Naive B cell (primary cell): ENCODE data around the gene TFG. TPM values are rescaled to one million over a fixed set of nuclear protein-coding genes. Genes with fewer than 3 reads are reported as not detected.

Source experiments
- ATAC-seq, 2 donors: fragments of 150-1000 bp; cut with Tn5 transposase; 2 replicates each; pipeline ENCODE4 v1.10.0; 2021; ENCODE audit warnings: low read depth in 2 of 2, mild to moderate bottlenecking in 2 of 2, moderate library complexity in 2 of 2
- DNase-seq: peaks from one replicate; pipeline ENCODE4 v3.0.0; 2022
- H3K27ac Mint-ChIP-seq, 6 donors: one replicate each; pipeline ENCODE4 v1.8.0; 2020 to 2022; ENCODE audit warnings: mild to moderate bottlenecking in 6 of 6, mixed read lengths in 6 of 6, moderate library complexity in 5 of 6, inconsistent platforms in 2 of 6
- H3K27me3 Mint-ChIP-seq, 3 donors: one replicate each; pipeline ENCODE4 v1.8.0; 2021 to 2022; ENCODE audit warnings: mixed read lengths in 3 of 3, mild to moderate bottlenecking in 1 of 3
- H3K36me3 Mint-ChIP-seq, 2 donors: one replicate each; pipeline ENCODE4 v1.8.0; 2020 to 2022; ENCODE audit warnings: mixed read lengths in 2 of 2, inconsistent platforms in 1 of 2, mild to moderate bottlenecking in 1 of 2
- H3K4me1 Mint-ChIP-seq, 3 donors: one replicate each; pipeline ENCODE4 v1.8.0; 2020 to 2022; ENCODE audit warnings: mixed read lengths in 3 of 3, inconsistent platforms in 1 of 3, mild to moderate bottlenecking in 1 of 3, moderate library complexity in 1 of 3
- H3K4me3 Mint-ChIP-seq, 8 donors: one replicate each; pipeline ENCODE4 v1.8.0; 2020 to 2022; ENCODE audit warnings: mild to moderate bottlenecking in 8 of 8, mixed read lengths in 8 of 8, moderate library complexity in 8 of 8, inconsistent platforms in 2 of 8
- H3K9me3 Mint-ChIP-seq, 7 donors: one replicate each; pipeline ENCODE4 v1.8.0; 2020 to 2022; ENCODE audit warnings: mixed read lengths in 7 of 7, mild to moderate bottlenecking in 5 of 7, inconsistent platforms in 2 of 7, moderate library complexity in 1 of 7
- polyA plus RNA-seq, 6 donors: library from polyadenylated mRNA; unstranded; fragments of 300-500 nt; fragmentation: Illumina TruSeq; gene quantifications; one replicate each; pipeline ENCODE4 v1.2.3, GENCODE V29; 2021; ENCODE audit warnings: low read depth in 6 of 6

TFG gene
- polyA plus RNA-seq, 6 donors from 2014 or later, result 37.8 to 51.4 (median 44.5) TPM

DNA sequence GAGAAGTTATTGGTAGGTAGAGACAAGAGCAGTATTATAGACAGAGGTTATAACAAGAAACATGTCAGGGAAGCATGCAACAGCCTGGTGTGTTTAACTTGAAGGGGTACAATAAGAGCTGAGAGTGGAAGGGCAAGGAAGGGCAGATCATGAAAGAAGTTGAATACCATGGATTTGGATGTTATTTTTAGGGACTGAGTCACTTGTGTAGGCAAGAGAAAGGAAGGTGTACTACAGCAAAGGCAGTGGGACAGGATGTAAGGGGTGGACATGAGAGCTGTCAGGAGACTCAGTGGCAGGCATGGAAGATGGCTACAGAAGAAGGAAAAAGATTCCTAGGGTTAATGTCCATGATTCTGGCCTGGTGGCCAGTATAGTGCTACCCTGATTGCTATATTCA lies 66.4 kb downstream of the TFG start:
- no peak overlapping the region for H3K4me3 Mint-ChIP-seq
- H3K27ac Mint-ChIP-seq, result peak overlapping the region in 1 of 6 donors; percentile 6
- H3K9me3 Mint-ChIP-seq, result peaks cover 0 to 4% (median 0%) of the 10 kb centered on the region in 7 donors
- no peak for DNase-seq
- no peaks in the 10 kb centered on the region for H3K36me3 Mint-ChIP-seq
- H3K4me1 Mint-ChIP-seq, result no peaks in the 10 kb centered on the region
- H3K27me3 Mint-ChIP-seq, result no peaks in the 10 kb centered on the region
- no peak for ATAC-seq

DNA sequence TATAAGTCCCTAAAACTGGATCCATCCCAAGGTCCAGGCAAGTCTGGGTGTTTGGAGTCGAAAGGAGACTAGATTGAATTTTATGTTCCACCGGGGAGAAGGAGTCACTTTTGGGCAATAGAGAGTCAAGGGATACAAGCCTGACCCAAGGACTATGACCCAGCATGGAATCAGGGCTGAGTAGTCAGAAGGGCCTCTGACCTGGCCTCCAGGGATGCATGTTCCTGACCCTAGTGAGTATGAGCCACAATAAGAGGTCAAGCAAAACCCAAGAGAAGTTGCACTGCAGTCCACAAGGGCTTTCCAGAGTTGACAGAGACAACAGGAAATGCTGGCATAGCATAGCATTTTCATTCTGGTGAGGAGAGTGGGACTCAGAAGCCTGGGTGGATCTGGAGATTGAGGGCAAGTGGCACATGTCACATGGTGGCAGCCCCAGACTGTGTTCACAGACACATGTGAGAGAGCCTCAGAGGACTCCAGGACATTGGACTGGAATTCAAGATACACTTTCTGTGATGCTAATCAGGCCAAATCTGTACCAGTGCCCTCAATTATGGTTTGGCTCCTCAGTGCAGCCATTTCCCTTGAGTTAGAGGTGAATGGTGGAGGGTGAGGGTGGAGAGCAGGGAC lies 66.9 kb downstream of the TFG start:
- no peak for DNase-seq
- no peaks in the 10 kb centered on the region for H3K27me3 Mint-ChIP-seq
- H3K9me3 Mint-ChIP-seq, result peaks cover 0 to 4% (median 0%) of the 10 kb centered on the region in 7 donors
- no peak overlapping the region for H3K27ac Mint-ChIP-seq
- H3K4me1 Mint-ChIP-seq, result no peaks in the 10 kb centered on the region
- no peaks in the 10 kb centered on the region for H3K36me3 Mint-ChIP-seq
- ATAC-seq, result no peak
- H3K4me3 Mint-ChIP-seq, result no peak overlapping the region

DNA sequence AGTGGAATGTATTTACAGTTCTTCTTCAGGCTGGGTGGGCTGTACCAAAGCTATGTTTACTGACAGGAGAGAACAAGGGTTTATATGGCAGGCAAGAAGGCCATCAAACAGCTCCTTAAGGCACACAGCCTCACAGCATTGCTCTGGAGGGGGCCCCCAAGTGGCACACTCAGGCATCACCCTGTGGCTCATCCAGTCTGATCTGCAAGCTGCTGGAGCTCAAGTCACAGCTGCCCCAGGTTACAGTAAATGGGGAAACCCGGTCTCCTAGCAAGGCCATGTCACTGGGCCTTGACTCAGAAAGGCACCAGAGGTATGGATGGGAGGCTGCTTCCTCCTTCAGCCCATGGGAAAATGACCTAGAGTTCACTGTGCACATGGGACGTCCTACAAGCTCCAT lies 67.5 kb downstream of the TFG start:
- ATAC-seq, result no peak
- H3K4me3 Mint-ChIP-seq, result no peak overlapping the region
- H3K27me3 Mint-ChIP-seq, result no peaks in the 10 kb centered on the region
- H3K9me3 Mint-ChIP-seq, result peaks cover 0 to 4% (median 0%) of the 10 kb centered on the region in 7 donors
- no peak for DNase-seq
- no peaks in the 10 kb centered on the region for H3K4me1 Mint-ChIP-seq
- no peak overlapping the region for H3K27ac Mint-ChIP-seq
- H3K36me3 Mint-ChIP-seq, result no peaks in the 10 kb centered on the region

DNA sequence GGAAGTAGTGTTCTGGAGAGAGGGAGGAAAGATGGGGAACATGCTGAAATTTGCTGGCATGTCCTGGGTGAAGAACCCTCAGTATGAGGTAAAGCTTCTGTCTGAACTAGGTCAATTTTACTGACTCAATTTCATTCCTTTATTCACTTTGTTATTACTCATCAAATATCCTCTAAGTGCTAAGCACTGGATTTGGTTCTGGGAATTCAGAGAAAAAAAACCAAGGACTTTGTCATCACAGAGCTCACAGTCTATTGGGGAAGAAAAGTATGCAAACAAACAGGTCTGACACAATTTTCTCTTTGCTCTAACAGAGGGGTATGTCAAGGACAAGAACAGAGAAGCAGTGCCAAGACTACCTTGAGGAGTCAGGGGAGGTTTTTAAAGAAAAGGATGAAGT lies 68.0 kb downstream of the TFG start:
- Mint-ChIP-seq H3K9me3 (peaks cover 0 to 4% (median 0%) of the 10 kb centered on the region in 7 donors), H3K27ac (no peak overlapping the region), H3K36me3 (no peaks in the 10 kb centered on the region), H3K4me1 (no peaks in the 10 kb centered on the region), H3K4me3 (no peak overlapping the region), H3K27me3 (no peaks in the 10 kb centered on the region)
- ATAC-seq (no peak), DNase-seq (no peak)

DNA sequence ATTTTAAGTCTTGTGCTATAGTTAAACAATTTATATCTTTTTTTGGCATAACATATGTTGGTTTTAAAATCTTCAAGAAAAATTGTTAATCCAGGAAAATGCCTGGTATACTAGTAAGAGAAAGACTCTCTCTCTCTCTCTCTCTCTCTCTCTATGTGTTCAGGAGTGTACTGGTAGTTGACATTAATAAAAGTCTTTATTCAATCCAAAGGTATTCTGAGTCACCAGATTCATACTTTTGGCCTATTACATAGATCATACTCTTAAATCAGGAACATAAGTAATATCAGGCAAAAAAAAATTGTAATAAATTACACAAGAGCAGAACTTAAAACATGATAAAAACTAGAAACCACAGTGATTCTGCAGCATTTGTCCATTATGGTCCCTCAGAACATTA lies 70.2 kb downstream of the TFG start:
- peaks cover 0 to 2% (median 0%) of the 10 kb centered on the region in 7 donors for H3K9me3 Mint-ChIP-seq
- no peaks in the 10 kb centered on the region for H3K4me1 Mint-ChIP-seq
- no peak for DNase-seq
- H3K36me3 Mint-ChIP-seq, result no peaks in the 10 kb centered on the region
- no peaks in the 10 kb centered on the region for H3K27me3 Mint-ChIP-seq
- no peak overlapping the region for H3K27ac Mint-ChIP-seq
- no peak for ATAC-seq
- no peak overlapping the region for H3K4me3 Mint-ChIP-seq

DNA sequence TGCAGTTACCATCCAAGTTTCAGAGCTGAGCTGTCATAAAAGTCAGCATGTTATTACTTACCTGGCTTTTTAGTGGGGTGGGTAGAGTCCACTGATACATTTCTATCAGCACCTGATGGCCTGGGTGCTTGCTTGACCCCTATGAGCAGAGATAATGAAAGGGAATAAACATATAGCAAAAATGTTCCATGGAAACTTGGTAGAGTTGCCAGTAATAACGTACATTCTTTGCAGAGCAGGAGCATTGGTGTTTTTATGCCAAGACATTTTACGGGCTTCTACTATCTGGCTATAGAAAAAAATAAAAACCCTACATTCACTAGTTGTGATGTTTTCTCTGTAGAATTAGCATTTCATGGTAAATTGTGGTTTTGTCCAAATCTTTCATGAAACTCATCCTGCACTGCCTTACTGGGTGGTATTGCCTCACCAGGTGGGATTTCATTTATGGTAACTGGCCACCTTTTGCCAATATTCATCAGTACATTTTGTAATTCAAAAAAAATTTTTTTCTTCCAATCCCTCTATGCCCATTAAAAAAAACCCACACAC lies 70.9 kb downstream of the TFG start:
- no peak for ATAC-seq
- H3K9me3 Mint-ChIP-seq, result peaks cover 0 to 5% (median 0%) of the 10 kb centered on the region in 7 donors
- H3K4me1 Mint-ChIP-seq, result no peaks in the 10 kb centered on the region
- H3K36me3 Mint-ChIP-seq, result no peaks in the 10 kb centered on the region
- H3K27ac Mint-ChIP-seq, result no peak overlapping the region
- H3K27me3 Mint-ChIP-seq, result no peaks in the 10 kb centered on the region
- DNase-seq, result no peak
- H3K4me3 Mint-ChIP-seq, result no peak overlapping the region

DNA sequence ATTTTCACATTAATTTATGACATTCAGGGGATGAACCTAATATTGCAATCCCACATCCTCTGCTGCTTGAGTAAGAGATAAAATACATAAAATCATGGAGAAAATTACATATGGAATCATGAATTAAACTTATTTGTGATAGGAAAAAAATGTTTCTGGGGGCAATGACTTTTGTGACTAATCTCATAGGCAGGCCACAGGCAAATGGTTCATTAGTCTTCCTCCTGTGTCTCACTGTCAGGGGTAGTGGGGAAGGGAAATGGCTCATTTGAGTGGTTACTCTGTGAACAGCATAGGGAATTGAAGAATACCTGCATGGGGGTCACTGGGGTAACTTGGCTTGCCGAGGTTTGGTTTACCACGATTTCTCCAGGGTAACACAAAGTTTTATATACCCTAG lies 72.0 kb downstream of the TFG start:
- Mint-ChIP-seq H3K9me3 (peaks cover 0 to 9% (median 4%) of the 10 kb centered on the region in 7 donors), H3K4me1 (no peaks in the 10 kb centered on the region), H3K36me3 (no peaks in the 10 kb centered on the region), H3K4me3 (no peak overlapping the region), H3K27ac (no peak overlapping the region), H3K27me3 (no peaks in the 10 kb centered on the region)
- DNase-seq (no peak), ATAC-seq (no peak)

DNA sequence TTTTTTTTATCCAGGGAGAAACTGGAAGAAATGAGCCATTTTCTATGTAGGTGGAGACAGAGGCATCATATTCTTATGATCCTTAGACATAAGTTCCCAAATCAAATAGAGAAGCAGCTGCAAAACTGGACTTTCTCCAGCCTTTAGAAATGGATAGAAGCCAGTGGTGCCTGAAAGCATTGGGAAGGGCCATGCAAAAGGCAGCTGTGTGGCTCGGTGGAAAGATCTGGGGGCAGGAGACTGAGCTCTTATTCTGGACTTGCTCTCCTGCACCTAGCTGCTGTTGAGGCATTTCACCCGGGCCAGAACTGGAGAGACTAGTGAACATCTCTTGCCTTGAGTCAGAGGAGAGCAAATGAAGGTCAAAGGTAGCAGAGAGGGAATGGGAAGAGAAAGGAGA lies 73.1 kb downstream of the TFG start:
- no peaks in the 10 kb centered on the region for H3K27me3 Mint-ChIP-seq
- ATAC-seq, result no peak
- H3K4me3 Mint-ChIP-seq, result no peak overlapping the region
- H3K4me1 Mint-ChIP-seq, result no peaks in the 10 kb centered on the region
- no peak for DNase-seq
- H3K27ac Mint-ChIP-seq, result no peak overlapping the region
- H3K36me3 Mint-ChIP-seq, result no peaks in the 10 kb centered on the region
- peaks cover 0 to 9% (median 4%) of the 10 kb centered on the region in 7 donors for H3K9me3 Mint-ChIP-seq

DNA sequence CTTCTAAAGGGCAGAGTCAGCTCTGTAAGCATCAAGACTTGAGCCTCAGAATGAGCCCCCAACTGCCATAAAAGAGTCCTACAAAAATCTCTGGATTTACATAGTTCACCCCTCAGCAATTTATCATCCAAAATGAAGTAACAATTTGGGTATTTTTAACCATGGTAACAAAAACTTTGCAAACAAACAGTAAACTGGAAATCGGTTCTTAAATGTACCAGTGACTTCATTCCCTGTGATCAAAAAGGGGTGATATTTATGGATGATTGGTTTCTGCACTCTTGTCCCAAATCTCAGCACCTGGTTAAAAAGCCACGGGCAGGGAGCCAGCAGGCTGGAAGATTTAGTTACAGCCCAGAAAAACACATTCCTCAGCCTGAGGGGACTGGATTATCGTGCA lies 73.6 kb downstream of the TFG start:
- no peak overlapping the region for H3K4me3 Mint-ChIP-seq
- DNase-seq, result no peak
- H3K9me3 Mint-ChIP-seq, result peaks cover 0 to 9% (median 4%) of the 10 kb centered on the region in 7 donors
- H3K36me3 Mint-ChIP-seq, result no peaks in the 10 kb centered on the region
- no peak for ATAC-seq
- no peak overlapping the region for H3K27ac Mint-ChIP-seq
- no peaks in the 10 kb centered on the region for H3K4me1 Mint-ChIP-seq
- H3K27me3 Mint-ChIP-seq, result no peaks in the 10 kb centered on the region

DNA sequence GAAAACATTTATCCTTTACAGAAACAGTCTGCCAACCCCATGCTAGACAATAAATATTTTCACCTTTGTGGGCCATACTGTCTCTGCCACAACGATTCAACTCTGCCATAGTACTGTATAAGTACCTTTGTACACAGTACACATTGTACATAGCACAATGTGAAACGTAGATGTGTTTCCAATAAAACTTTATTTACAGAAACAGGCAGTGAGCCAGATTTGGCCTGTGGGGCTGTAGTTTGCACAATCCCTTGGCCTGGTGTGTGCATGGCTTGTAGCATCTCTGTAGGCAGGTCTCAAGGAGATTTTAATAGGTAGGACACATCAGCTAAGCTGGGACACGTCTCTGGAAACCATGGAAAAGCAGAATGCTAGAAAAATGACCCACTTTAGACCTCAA lies 74.3 kb downstream of the TFG start:
- no peak for ATAC-seq
- Mint-ChIP-seq H3K36me3 (no peaks in the 10 kb centered on the region), H3K4me3 (no peak overlapping the region), H3K27ac (no peak overlapping the region), H3K27me3 (no peaks in the 10 kb centered on the region), H3K9me3 (peaks cover 0 to 9% (median 4%) of the 10 kb centered on the region in 7 donors), H3K4me1 (no peaks in the 10 kb centered on the region)
- DNase-seq, result no peak

DNA sequence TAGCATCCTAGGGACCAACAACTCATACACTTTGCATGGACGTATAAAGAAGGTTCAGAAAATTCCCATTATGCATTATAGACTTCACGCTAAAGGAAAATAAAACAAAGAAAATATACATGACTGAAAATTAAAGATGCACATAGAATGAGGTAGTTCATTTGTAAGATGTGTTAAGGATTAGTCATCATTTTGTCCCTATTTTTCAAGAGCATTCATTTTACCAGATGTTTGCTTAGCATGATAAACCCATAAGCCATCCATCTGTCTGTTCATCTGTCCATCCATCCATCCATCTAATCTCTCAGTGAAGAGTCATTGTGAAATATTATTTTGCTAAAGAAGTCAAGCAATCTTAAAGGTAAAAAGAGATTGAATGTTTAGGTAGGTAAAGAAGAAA lies 80.3 kb downstream of the TFG start:
- Mint-ChIP-seq H3K27me3 (no peaks in the 10 kb centered on the region), H3K9me3 (peaks cover 0 to 6% (median 3%) of the 10 kb centered on the region in 7 donors), H3K36me3 (no peaks in the 10 kb centered on the region), H3K4me1 (no peaks in the 10 kb centered on the region), H3K4me3 (no peak overlapping the region), H3K27ac (no peak overlapping the region)
- no peak for DNase-seq
- no peak for ATAC-seq

DNA sequence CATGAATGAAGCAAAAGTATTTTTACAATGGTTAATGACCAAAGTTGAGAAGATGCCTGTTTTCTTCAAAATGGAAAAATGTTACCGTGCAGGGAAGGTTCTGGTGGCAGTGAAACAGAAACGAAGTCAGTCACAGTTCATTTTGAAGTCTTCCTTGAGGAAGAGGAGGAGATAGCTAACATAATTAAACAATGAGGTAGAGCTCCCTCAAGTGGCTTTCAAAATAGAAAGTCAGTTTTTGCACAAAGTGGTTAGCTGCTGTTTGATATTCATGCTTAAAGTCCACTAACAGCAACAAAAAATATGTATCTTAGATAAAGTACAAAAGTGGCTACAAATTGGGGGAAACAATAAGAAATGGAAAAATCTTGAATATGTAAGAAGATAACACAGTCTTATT lies 87.3 kb downstream of the TFG start:
- Mint-ChIP-seq H3K27me3 (no peaks in the 10 kb centered on the region), H3K4me1 (peaks cover 0 to 5% (median 0%) of the 10 kb centered on the region in 3 donors), H3K4me3 (no peak overlapping the region), H3K9me3 (no peaks in the 10 kb centered on the region), H3K36me3 (no peaks in the 10 kb centered on the region), H3K27ac (peak overlapping the region in 1 of 6 donors; percentile 70)
- ATAC-seq (no peak), DNase-seq (no peak)

DNA sequence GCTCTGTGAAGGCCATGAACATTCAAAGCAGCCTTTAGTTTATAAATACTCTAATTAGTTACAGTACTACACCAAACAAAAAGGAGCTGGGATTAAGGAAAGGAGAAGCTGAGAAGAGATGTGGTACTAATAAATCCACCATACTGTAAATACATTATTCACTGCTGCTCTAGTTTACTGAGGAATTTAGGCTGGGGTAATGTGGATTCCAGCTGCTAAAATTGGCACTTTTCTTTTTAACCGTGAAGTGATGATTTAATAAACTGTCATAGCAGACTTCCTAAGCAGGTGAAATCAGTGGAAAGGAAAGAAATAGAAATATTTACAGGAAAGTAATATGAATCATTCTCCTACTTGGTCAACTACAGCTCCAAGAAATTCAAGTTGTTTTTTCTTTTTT lies 88.7 kb downstream of the TFG start:
- Mint-ChIP-seq H3K27me3 (no peaks in the 10 kb centered on the region), H3K4me3 (no peak overlapping the region), H3K9me3 (no peaks in the 10 kb centered on the region), H3K27ac (no peak overlapping the region), H3K36me3 (no peaks in the 10 kb centered on the region), H3K4me1 (peaks cover 0 to 5% (median 0%) of the 10 kb centered on the region in 3 donors)
- DNase-seq (no peak), ATAC-seq (no peak)
